Embryonic facial prominence (tissue), 1 donor: ENCODE data around the gene RNASE12.
"Not testable (repeated sequence)": the region's sequence is repeated elsewhere in the genome, so short reads cannot be mapped to it uniquely, and the experiment has no call there.

Experiments
- DNase-seq: peaks from one replicate; pipeline ENCODE4 v3.0.0-alpha.2; 2016; ENCODE audit errors: extremely low spot score

RNASE12 gene

GRCh38 chr14:20583142-20583541, 8.0 kb downstream of the RNASE12 start:
- DNase-seq: no peak

- no peak for DNase-seq
These were observed 10.9 kb downstream of the RNASE12 start for GRCh38 chr14:20580242-20580641.

GRCh38 chr14:20578784-20579502, 12.2 kb downstream of the RNASE12 start:
- no peak for DNase-seq

GRCh38 chr14:20578325-20578724, 12.9 kb downstream of the RNASE12 start:
- DNase-seq: no peak

GRCh38 chr14:20572382-20572990, 18.7 kb downstream of the RNASE12 start:
- DNase-seq: not testable (repeated sequence)

GRCh38 chr14:20570720-20571119, 20.5 kb downstream of the RNASE12 start:
- not testable (repeated sequence) for DNase-seq

- DNase-seq: not testable (repeated sequence)
These were observed 21.3 kb downstream of the RNASE12 start for GRCh38 chr14:20569865-20570264.

- no peak for DNase-seq
These were observed 22.1 kb downstream of the RNASE12 start for GRCh38 chr14:20569066-20569465.

- DNase-seq: no peak
These were observed 22.8 kb downstream of the RNASE12 start for GRCh38 chr14:20568393-20568792.

GRCh38 chr14:20567199-20567598, 24.0 kb downstream of the RNASE12 start:
- DNase-seq: not testable (repeated sequence)

- DNase-seq: no peak
These were observed 26.6 kb downstream of the RNASE12 start for GRCh38 chr14:20564501-20564997.

GRCh38 chr14:20563971-20564370, 27.2 kb downstream of the RNASE12 start:
- DNase-seq: no peak

- DNase-seq: no peak
These were observed 30.2 kb downstream of the RNASE12 start, which contains the start of gene RNASE9 for GRCh38 chr14:20560961-20561360. Gene RNASE9 (minus strand): TSS chr14:20561047.

GRCh38 chr14:20559461-20559904, 31.7 kb downstream of the RNASE12 start:
- no peak for DNase-seq

- DNase-seq: no peak
These were observed 34.0 kb downstream of the RNASE12 start for GRCh38 chr14:20557212-20557542.

GRCh38 chr14:20556500-20557211, 34.5 kb downstream of the RNASE12 start:
- DNase-seq: no peak

GRCh38 chr14:20555845-20556244, 35.3 kb downstream of the RNASE12 start:
- no peak for DNase-seq

GRCh38 chr14:20553024-20553423, 38.2 kb downstream of the RNASE12 start:
- no peak for DNase-seq

- no peak for DNase-seq
These were observed 39.6 kb downstream of the RNASE12 start for GRCh38 chr14:20551606-20552005.

- DNase-seq: no peak
These were observed 40.2 kb downstream of the RNASE12 start for GRCh38 chr14:20550926-20551325.

- no peak for DNase-seq
These were observed 42.6 kb downstream of the RNASE12 start for GRCh38 chr14:20548414-20549158.

GRCh38 chr14:20546877-20547276, 44.3 kb downstream of the RNASE12 start:
- no peak for DNase-seq
